ENCODE data around the gene SIAE. TPM values are rescaled to one million over a fixed set of nuclear protein-coding genes. Genes with fewer than 3 reads are reported as not detected.

SIAE gene
- polyA plus RNA-seq, 1 experiment, result 42.1 TPM

DNA sequence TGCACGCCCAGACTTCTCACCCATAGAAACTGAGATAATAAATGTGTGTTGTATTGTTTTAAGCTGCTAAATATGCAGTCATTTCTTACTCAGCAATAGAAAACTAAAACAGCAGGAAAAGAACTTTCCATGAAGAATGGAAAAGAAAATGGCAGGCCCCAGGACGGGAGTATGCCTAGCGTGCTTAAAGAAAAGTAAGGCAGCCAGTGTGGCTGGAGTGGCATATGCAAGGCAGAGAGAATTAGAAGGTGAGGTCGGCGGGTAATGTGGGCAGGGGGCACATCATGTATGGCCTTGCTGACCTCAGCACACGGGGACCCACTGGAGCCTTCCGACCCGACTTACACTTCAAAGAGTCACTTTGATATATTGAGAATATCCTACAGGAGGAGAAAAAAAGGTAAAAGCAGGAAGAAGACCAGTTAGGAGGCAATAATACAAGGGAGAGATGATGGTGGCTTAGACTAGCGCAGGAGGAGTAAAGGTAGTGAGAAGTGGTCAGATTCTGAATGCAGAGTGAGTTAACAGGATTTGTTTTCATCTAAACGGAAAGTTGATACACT is 30.4 kb downstream of the SIAE start:
- Histone ChIP-seq H3K27me3 (ENCODE audit: control insufficient read depth, insufficient read depth, low read length) (no peaks in the 10 kb centered on the region), H3K36me3 (ENCODE audit: control insufficient read depth, insufficient read depth, low read length) (no peaks in the 10 kb centered on the region), H3K4me3 (ENCODE audit: low read depth, low read length) (no peak overlapping the region)
- TF ChIP-seq, protein P1, sequence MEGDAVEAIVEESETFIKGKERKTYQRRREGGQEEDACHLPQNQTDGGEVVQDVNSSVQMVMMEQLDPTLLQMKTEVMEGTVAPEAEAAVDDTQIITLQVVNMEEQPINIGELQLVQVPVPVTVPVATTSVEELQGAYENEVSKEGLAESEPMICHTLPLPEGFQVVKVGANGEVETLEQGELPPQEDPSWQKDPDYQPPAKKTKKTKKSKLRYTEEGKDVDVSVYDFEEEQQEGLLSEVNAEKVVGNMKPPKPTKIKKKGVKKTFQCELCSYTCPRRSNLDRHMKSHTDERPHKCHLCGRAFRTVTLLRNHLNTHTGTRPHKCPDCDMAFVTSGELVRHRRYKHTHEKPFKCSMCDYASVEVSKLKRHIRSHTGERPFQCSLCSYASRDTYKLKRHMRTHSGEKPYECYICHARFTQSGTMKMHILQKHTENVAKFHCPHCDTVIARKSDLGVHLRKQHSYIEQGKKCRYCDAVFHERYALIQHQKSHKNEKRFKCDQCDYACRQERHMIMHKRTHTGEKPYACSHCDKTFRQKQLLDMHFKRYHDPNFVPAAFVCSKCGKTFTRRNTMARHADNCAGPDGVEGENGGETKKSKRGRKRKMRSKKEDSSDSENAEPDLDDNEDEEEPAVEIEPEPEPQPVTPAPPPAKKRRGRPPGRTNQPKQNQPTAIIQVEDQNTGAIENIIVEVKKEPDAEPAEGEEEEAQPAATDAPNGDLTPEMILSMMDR (IDR thresholded peaks at IDR 0.05; ENCODE audit: insufficient read depth, low read depth, low read length), result no peak
- POLR2A ChIA-PET, result no interaction called here
- no peak for DNase-seq (ENCODE audit: low read depth)
- CTCF ChIA-PET, result interaction anchor here (0.5 to 3.8 kb wide), 18 partner anchors 8 to 1469 kb away, joined by 3 to 22 read pairs (median 3); no protein-coding TSS in a partner anchor

DNA sequence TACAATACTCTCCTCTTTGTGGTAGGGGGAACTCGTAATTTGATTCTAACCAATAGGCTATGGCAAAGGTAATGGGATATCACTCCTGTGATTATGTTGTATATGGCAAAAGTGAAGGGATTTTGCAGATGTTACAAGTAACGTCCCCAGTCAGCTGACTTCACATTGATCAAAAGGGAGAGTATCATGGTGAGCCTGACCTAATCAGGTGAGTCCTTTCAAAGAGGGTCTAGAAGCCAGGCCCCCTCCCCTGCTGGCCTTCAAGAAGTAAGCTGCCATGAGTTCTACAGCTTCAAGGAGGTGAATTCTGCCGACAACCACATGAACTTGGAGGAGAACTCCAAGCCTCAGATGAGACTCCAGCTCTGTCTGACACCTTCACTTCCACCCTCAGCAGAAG is 30.9 kb downstream of the SIAE start:
- CTCF ChIA-PET, result interaction anchor here (0.6 to 3.8 kb wide), 10 partner anchors 10 to 499 kb away, joined by 3 to 22 read pairs (median 3); no protein-coding TSS in a partner anchor
- TF ChIP-seq, protein P1 (IDR thresholded peaks at IDR 0.05; ENCODE audit: insufficient read depth, low read depth, low read length), result no peak
- POLR2A ChIA-PET, result no interaction called here
- H3K27me3 ChIP-seq (ENCODE audit: control insufficient read depth, insufficient read depth, low read length), result no peaks in the 10 kb centered on the region
- H3K36me3 ChIP-seq (ENCODE audit: control insufficient read depth, insufficient read depth, low read length), result no peaks in the 10 kb centered on the region
- no peak for DNase-seq (ENCODE audit: low read depth)
- H3K4me3 ChIP-seq (ENCODE audit: low read depth, low read length), result no peak overlapping the region

DNA sequence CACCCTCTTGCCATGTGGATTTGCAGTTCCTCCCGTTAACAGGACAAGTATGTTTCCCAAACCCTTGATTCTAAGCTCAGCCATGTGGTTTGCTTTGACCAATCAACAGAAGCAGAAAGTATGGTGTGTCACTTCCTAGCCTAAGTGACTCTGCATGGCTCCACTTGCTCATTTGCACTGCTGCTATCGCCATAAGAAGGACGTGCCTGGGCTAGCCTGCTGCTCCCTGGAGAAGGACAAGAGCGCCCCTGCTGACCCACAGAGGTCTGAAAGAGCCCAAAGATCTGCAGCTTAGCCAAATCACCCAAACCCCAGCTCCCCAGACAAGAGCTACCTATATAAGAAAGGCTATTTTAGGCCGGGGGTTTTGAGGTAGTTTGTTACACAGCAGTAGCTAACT is 32.9 kb downstream of the SIAE start:
- peaks cover 2% of the 10 kb centered on the region for H3K36me3 ChIP-seq (ENCODE audit: control insufficient read depth, insufficient read depth, low read length)
- CTCF ChIA-PET, result interaction anchor here (1.3 to 1.5 kb wide), 2 partner anchors 196 to 197 kb away, joined by 3 to 5 read pairs; no protein-coding TSS in a partner anchor
- H3K27me3 ChIP-seq (ENCODE audit: control insufficient read depth, insufficient read depth, low read length), result no peaks in the 10 kb centered on the region
- no peak overlapping the region for H3K4me3 ChIP-seq (ENCODE audit: low read depth, low read length)
- POLR2A ChIA-PET, result no interaction called here
- DNase-seq (ENCODE audit: low read depth), result no peak
- TF ChIP-seq, protein P1 (IDR thresholded peaks at IDR 0.05; ENCODE audit: insufficient read depth, low read depth, low read length), result no peak

DNA sequence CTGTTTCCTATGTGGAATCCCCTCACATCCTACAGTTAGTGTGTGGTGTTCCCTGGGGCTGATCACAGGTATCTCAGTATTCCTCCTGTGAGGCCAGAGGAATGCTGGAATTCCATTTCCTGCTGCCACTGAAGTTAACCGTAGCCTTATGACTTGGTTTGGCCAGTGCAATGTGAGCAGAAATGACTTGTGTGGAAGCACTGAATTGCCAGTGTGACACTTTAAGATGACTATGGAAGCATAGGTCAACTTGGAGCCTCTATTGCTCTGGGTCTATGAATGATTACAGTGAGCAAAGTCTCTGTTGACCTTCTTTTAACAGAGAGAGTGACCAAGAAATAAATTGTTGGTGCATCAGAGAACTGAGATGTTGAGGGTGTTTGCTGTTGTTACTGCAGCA is 34.4 kb downstream of the SIAE start:
- H3K27me3 ChIP-seq (ENCODE audit: control insufficient read depth, insufficient read depth, low read length), result no peaks in the 10 kb centered on the region
- CTCF ChIA-PET, result no interaction called here
- peaks cover 5% of the 10 kb centered on the region for H3K36me3 ChIP-seq (ENCODE audit: control insufficient read depth, insufficient read depth, low read length)
- H3K4me3 ChIP-seq (ENCODE audit: low read depth, low read length), result no peak overlapping the region
- TF ChIP-seq, protein P1 (IDR thresholded peaks at IDR 0.05; ENCODE audit: insufficient read depth, low read depth, low read length), result no peak
- no peak for DNase-seq (ENCODE audit: low read depth)
- POLR2A ChIA-PET, result no interaction called here

DNA sequence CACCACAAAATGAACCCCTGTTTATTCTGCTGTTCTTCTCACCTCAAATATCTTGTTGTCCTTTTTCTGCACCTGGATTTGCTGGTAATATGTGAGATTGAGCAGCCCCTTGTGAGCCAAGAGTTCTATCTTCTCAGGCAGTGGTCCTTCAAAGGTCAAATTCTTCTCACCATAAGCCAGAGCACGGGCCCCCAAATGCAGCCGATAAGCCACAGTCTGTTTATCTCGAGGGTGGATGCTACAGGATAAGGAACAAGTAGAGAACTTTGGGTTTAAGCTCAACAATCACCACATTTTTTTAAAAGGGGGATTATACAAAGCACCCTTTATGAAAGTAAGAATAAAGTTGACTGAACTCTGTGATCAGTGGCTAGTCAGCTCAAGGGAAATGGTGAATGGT is 35.0 kb downstream of the SIAE start:
- POLR2A ChIA-PET, result no interaction called here
- Histone ChIP-seq H3K27me3 (ENCODE audit: control insufficient read depth, insufficient read depth, low read length) (no peaks in the 10 kb centered on the region), H3K36me3 (ENCODE audit: control insufficient read depth, insufficient read depth, low read length) (peaks cover 5% of the 10 kb centered on the region), H3K4me3 (ENCODE audit: low read depth, low read length) (no peak overlapping the region)
- CTCF ChIA-PET, result interaction anchor here (0.8 kb wide), 1 partner anchor 252 kb away, joined by 3 read pairs; no protein-coding TSS in a partner anchor
- TF ChIP-seq, protein P1 (IDR thresholded peaks at IDR 0.05; ENCODE audit: insufficient read depth, low read depth, low read length), result no peak
- DNase-seq (ENCODE audit: low read depth), result no peak
